ENCODE data around the gene SSMEM1. TPM values are rescaled to one million over a fixed set of nuclear protein-coding genes. Genes with fewer than 3 reads are reported as not detected.

Gene SSMEM1
- total RNA-seq, 1 donor from 2014 or later, result not detected

DNA sequence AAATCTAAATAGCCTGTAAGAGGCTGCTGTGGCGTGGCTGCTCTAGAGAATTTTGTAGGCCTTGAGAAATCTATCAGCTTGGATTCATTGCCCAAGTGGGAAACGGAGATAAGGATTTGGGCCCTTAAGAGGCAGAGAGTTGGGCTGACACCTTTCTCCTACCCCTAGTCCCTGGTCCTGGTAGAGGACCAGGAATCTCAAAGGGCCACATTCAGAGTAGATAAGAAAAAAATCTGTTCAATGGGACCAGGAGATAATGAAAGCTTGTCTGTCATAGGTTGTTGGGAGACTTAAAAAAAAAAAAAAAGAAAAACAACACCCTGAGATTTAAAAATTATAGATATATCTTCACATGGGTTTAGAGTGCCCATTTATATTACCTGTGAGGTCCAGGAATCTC is 20.3 kb upstream of the SSMEM1 start:
- TF ChIP-seq, protein P1, sequence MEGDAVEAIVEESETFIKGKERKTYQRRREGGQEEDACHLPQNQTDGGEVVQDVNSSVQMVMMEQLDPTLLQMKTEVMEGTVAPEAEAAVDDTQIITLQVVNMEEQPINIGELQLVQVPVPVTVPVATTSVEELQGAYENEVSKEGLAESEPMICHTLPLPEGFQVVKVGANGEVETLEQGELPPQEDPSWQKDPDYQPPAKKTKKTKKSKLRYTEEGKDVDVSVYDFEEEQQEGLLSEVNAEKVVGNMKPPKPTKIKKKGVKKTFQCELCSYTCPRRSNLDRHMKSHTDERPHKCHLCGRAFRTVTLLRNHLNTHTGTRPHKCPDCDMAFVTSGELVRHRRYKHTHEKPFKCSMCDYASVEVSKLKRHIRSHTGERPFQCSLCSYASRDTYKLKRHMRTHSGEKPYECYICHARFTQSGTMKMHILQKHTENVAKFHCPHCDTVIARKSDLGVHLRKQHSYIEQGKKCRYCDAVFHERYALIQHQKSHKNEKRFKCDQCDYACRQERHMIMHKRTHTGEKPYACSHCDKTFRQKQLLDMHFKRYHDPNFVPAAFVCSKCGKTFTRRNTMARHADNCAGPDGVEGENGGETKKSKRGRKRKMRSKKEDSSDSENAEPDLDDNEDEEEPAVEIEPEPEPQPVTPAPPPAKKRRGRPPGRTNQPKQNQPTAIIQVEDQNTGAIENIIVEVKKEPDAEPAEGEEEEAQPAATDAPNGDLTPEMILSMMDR (IDR thresholded peaks at IDR 0.05), result no peak
- Mint-ChIP-seq H3K4me1 (ENCODE audit: unreplicated experiment) (no peaks in the 10 kb centered on the region), H3K27me3 (ENCODE audit: unreplicated experiment) (no peaks in the 10 kb centered on the region), H3K36me3 (ENCODE audit: unreplicated experiment) (peaks cover 30% of the 10 kb centered on the region), H3K4me3 (ENCODE audit: unreplicated experiment) (no peak overlapping the region), H3K9me3 (ENCODE audit: unreplicated experiment) (no peaks in the 10 kb centered on the region), H3K27ac (ENCODE audit: unreplicated experiment) (no peak overlapping the region)
- no peak for DNase-seq (ENCODE audit: extremely low spot score, unreplicated experiment)

DNA sequence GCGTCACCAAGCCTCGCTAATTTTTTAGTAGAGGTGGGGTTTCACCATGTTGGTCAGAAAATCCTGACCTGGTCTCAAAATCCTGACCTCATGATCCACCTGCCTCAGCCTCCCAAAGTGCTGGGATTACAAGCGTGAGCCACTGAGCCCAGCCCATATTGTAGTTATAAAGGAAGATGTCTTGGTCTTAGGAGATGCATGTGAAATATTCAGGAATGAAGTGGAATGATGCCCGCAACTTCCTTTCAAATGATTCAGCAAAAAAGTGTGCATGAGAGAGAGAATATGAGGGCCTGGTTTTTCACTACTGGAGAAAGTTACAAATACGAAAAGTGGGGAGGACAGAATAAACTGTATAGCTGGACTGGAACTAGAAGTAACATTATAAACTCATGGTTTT is 18.3 kb upstream of the SSMEM1 start:
- H3K4me1 Mint-ChIP-seq (ENCODE audit: unreplicated experiment), result no peaks in the 10 kb centered on the region
- no peak overlapping the region for H3K4me3 Mint-ChIP-seq (ENCODE audit: unreplicated experiment)
- H3K27ac Mint-ChIP-seq (ENCODE audit: unreplicated experiment), result no peak overlapping the region
- H3K36me3 Mint-ChIP-seq (ENCODE audit: unreplicated experiment), result peaks cover 22% of the 10 kb centered on the region
- no peaks in the 10 kb centered on the region for H3K9me3 Mint-ChIP-seq (ENCODE audit: unreplicated experiment)
- no peak for DNase-seq (ENCODE audit: extremely low spot score, unreplicated experiment)
- H3K27me3 Mint-ChIP-seq (ENCODE audit: unreplicated experiment), result no peaks in the 10 kb centered on the region
- TF ChIP-seq, protein P1 (IDR thresholded peaks at IDR 0.05), result no peak

DNA sequence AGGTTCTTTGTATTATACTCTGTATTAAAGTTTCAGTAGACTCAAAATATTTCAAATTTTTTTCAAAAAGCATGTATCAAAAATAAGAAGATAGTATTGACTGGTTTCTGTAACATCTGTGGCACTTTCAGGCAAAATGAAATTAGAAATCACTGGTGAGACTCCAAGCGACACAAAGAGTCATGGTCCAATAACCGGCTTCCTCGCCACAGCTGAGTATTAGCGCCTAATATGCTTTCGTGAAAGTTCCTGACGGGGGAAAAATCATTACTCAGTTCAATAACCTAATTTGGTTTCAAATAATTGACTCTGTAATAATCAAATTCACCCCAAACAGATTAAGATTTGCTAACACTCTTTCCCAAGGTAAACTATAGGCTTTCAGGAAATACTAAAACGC is 15.9 kb upstream of the SSMEM1 start:
- DNase-seq (ENCODE audit: extremely low spot score, unreplicated experiment), result no peak
- Mint-ChIP-seq H3K9me3 (ENCODE audit: unreplicated experiment) (no peaks in the 10 kb centered on the region), H3K36me3 (ENCODE audit: unreplicated experiment) (peaks cover 28% of the 10 kb centered on the region), H3K4me3 (ENCODE audit: unreplicated experiment) (no peak overlapping the region), H3K27ac (ENCODE audit: unreplicated experiment) (no peak overlapping the region), H3K27me3 (ENCODE audit: unreplicated experiment) (no peaks in the 10 kb centered on the region), H3K4me1 (ENCODE audit: unreplicated experiment) (no peaks in the 10 kb centered on the region)
- TF ChIP-seq, protein P1 (IDR thresholded peaks at IDR 0.05), result no peak

DNA sequence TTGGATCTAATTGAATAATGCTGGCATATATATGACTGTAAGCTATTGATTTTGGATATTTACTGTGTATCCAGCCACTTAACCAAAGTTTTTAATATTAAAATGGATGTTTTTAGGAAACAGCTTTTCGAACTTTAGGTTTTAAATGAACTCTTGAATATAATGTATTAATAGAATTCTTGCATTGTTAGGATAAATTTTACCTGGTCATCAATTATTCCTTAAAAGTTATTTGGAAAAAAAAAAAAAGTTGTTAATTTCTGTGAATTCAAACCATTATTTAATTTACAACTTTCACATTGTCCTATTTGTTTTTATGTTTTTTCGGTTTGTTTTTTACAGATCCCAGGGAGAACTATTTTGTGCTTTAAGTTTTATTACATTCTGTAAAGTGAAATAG is 12.3 kb upstream of the SSMEM1 start:
- TF ChIP-seq, protein P1 (IDR thresholded peaks at IDR 0.05), result no peak
- no peaks in the 10 kb centered on the region for H3K4me1 Mint-ChIP-seq (ENCODE audit: unreplicated experiment)
- H3K4me3 Mint-ChIP-seq (ENCODE audit: unreplicated experiment), result no peak overlapping the region
- no peaks in the 10 kb centered on the region for H3K27me3 Mint-ChIP-seq (ENCODE audit: unreplicated experiment)
- peaks cover 44% of the 10 kb centered on the region for H3K36me3 Mint-ChIP-seq (ENCODE audit: unreplicated experiment)
- H3K27ac Mint-ChIP-seq (ENCODE audit: unreplicated experiment), result no peak overlapping the region
- no peak for DNase-seq (ENCODE audit: extremely low spot score, unreplicated experiment)
- H3K9me3 Mint-ChIP-seq (ENCODE audit: unreplicated experiment), result no peaks in the 10 kb centered on the region

DNA sequence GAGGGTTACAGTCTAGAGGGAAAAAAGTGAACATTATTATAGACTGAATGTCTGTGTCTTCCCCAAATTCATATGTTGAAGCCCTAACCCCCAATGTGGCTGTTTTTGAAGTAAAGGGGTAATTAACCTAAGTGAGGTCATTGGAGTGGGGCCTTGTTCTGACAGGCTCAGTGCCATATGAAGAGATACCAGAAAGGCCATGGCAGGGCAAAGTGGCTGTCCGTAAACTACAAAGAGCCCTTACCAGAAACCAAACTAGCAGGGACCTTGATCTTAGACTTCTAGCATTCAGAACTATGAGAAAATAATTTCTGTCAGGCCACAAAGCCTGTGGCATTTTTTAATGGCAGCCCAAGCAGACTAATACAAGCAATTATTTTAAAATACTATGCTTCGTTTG is 11.2 kb upstream of the SSMEM1 start:
- Mint-ChIP-seq H3K27me3 (ENCODE audit: unreplicated experiment) (no peaks in the 10 kb centered on the region), H3K4me3 (ENCODE audit: unreplicated experiment) (no peak overlapping the region), H3K9me3 (ENCODE audit: unreplicated experiment) (no peaks in the 10 kb centered on the region), H3K36me3 (ENCODE audit: unreplicated experiment) (peaks cover 49% of the 10 kb centered on the region), H3K27ac (ENCODE audit: unreplicated experiment) (no peak overlapping the region), H3K4me1 (ENCODE audit: unreplicated experiment) (no peaks in the 10 kb centered on the region)
- DNase-seq (ENCODE audit: extremely low spot score, unreplicated experiment), result no peak
- TF ChIP-seq, protein P1 (IDR thresholded peaks at IDR 0.05), result no peak

Measured in osteocyte (in vitro differentiated cells).